Progenitor cell of endocrine pancreas (in vitro differentiated cells): Measurements from ENCODE around the gene TOR1AIP1. TPM values are rescaled to one million over a fixed set of nuclear protein-coding genes. Genes with fewer than 3 reads are reported as not detected.

Source experiments
- DNase-seq: peaks from one replicate; pipeline ENCODE4 v3.0.0; 2021; ENCODE audit warnings: low spot score; ENCODE audit not compliant: unreplicated experiment
- H3K27ac Mint-ChIP-seq: 2 replicates; pipeline ENCODE4 v1.8.0; 2021; ENCODE audit warnings: mild to moderate bottlenecking, moderate library complexity, mixed read lengths
- H3K27me3 Mint-ChIP-seq: 2 replicates; pipeline ENCODE4 v1.8.0; 2021; ENCODE audit warnings: mixed read lengths
- H3K36me3 Mint-ChIP-seq: 2 replicates; pipeline ENCODE4 v1.8.0; 2022; ENCODE audit warnings: mixed read lengths; ENCODE audit not compliant: insufficient read depth
- H3K4me1 Mint-ChIP-seq: 2 replicates; pipeline ENCODE4 v1.8.0; 2021; ENCODE audit warnings: low read depth, mixed read lengths
- H3K4me3 Mint-ChIP-seq: 2 replicates; pipeline ENCODE4 v1.8.0; 2021; ENCODE audit warnings: low read depth, mild to moderate bottlenecking, moderate library complexity, mixed read lengths
- H3K9me3 Mint-ChIP-seq: 2 replicates; pipeline ENCODE4 v1.8.0; 2021; ENCODE audit warnings: low read depth, mixed read lengths
- total RNA-seq: library from RNA; stranded (reverse); gene quantifications from 2 replicates; pipeline ENCODE4 v1.2.1, GENCODE V29; 2021
- TF ChIP-seq, protein P1 (sequence below): fragments of 200-600 bp; sonication (generic); IDR thresholded peaks from one replicate; pipeline ENCODE4 v1.5.0; 2021; ENCODE audit warnings: antibody characterized with exemption, mild to moderate bottlenecking; ENCODE audit not compliant: unreplicated experiment

The TOR1AIP1 gene
- total RNA-seq, 1 donor from 2014 or later = 32.0 TPM

DNA sequence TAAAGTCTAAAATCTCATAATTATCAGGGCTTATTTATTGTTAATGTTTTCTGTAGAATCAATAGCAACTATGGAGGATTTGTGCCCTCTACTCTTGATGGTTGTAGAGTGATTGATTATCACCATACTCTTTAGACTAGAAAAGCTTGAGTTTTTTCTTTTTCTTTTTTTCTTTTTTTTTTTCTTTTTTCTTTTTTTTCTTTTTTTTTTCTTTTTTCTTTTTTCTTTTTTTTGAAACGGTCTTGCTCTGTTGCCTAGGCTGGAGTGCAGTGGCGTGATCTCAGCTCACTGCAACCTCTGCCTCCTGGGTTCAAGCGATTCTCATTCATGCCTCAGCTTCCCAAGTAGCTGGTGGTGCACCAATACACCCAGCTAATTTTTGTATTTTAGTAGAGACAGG, 29.7 kb downstream of the TOR1AIP1 start:
- H3K9me3 Mint-ChIP-seq = no peaks in the 10 kb centered on the region
- H3K27ac Mint-ChIP-seq = no peak overlapping the region
- H3K36me3 Mint-ChIP-seq = peaks cover 13% of the 10 kb centered on the region
- no peak overlapping the region for H3K4me3 Mint-ChIP-seq
- no peak for DNase-seq
- H3K4me1 Mint-ChIP-seq = peaks cover 2% of the 10 kb centered on the region
- no peaks in the 10 kb centered on the region for H3K27me3 Mint-ChIP-seq
- TF ChIP-seq, protein P1, sequence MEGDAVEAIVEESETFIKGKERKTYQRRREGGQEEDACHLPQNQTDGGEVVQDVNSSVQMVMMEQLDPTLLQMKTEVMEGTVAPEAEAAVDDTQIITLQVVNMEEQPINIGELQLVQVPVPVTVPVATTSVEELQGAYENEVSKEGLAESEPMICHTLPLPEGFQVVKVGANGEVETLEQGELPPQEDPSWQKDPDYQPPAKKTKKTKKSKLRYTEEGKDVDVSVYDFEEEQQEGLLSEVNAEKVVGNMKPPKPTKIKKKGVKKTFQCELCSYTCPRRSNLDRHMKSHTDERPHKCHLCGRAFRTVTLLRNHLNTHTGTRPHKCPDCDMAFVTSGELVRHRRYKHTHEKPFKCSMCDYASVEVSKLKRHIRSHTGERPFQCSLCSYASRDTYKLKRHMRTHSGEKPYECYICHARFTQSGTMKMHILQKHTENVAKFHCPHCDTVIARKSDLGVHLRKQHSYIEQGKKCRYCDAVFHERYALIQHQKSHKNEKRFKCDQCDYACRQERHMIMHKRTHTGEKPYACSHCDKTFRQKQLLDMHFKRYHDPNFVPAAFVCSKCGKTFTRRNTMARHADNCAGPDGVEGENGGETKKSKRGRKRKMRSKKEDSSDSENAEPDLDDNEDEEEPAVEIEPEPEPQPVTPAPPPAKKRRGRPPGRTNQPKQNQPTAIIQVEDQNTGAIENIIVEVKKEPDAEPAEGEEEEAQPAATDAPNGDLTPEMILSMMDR = no peak

DNA sequence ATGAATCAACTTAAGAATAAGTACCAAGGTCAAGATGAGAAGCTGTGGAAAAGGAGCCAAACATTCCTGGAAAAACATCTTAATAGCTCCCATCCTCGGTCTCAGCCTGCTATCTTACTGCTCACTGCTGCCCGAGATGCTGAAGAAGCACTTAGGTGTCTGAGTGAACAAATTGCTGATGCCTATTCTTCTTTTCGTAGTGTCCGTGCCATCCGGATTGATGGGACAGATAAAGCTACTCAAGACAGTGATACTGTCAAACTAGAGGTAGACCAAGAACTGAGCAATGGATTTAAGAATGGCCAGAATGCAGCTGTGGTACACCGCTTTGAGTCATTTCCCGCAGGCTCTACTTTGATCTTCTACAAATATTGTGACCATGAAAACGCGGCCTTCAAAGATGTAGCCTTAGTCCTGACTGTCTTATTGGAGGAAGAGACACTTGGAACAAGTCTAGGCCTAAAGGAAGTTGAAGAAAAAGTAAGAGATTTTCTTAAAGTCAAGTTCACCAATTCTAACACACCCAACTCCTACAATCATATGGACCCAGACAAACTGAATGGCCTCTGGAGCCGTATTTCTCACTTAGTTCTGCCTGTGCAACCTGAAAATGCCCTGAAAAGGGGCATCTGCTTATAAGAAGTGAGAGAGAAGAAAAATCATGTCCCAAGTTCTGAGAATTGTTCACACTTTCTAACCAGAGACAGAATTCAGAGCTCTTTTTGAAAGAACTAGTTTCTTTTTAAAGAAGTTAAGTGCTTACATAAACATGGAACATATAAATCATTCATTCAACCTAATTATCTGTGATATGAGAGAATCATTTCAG, 35.7 kb downstream of the TOR1AIP1 start:
- H3K27me3 Mint-ChIP-seq = no peaks in the 10 kb centered on the region
- DNase-seq = no peak
- TF ChIP-seq, protein P1 = no peak
- no peaks in the 10 kb centered on the region for H3K9me3 Mint-ChIP-seq
- peaks cover 16% of the 10 kb centered on the region for H3K4me1 Mint-ChIP-seq
- peaks cover 20% of the 10 kb centered on the region for H3K36me3 Mint-ChIP-seq
- H3K27ac Mint-ChIP-seq = no peak overlapping the region
- H3K4me3 Mint-ChIP-seq = no peak overlapping the region

DNA sequence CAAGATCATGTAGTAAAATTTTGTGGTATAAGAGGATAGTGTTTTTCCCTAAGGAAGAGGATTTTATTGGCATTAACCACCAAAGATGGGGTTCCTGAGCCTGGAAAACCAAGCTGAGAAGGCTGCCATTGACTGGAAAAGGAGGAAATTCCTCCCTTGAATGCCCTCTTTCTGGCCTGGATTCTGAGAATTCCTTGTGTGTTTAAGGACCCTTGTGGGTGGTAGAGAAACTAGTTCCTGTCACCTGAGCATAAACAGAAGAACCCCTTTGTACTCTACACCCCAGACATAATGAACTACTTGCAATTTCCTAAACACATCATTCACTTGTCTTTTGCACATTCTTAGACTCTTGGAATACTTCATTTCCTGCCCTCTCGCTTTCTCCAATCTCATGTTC, 39.4 kb downstream of the TOR1AIP1 start:
- Mint-ChIP-seq H3K9me3 (no peaks in the 10 kb centered on the region), H3K27me3 (no peaks in the 10 kb centered on the region), H3K36me3 (peaks cover 20% of the 10 kb centered on the region), H3K27ac (peak overlapping the region; percentile 54), H3K4me3 (peak overlapping the region; percentile 24), H3K4me1 (peaks cover 20% of the 10 kb centered on the region)
- no peak for DNase-seq
- TF ChIP-seq, protein P1 = no peak

DNA sequence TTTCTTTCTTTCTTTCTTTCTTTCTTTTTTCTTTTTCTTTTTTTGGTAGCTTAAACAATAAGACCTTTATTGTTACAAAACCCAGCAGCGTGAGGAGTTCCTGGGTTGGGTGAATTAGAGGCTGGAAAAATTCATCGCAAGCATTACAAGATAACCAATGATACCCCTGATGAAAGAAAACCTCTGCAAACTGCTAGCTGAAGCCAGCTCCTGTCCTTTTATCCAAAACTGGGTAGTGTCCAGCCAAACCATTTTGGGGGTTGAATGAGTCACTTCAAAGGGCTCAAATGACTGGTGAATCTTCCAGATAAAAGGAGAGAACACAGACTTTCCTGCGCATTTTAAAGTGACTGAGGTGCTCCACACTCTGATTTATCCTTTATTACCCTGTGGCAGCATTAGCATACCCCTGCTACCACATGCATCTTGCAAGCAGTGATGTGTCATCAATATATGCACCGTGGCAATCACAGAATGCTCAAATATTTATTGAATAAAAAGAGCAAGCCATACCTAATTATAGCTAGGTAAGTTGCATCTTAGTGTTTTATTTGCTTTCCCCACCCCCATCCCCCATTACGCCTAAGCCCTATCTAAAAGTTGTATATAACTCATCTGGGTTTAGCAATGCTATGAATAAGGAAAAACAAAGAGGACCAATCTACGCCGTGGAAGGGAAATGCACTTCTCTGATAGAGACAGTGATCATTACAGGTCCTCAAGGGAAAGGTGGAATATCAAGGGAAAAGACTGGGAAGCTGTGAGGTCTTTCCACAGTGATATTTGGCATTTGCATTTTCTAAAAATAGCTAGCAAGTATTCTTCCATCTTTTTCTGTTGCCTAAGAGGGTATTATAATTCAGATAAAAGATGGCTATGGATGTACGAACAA, 40.1 kb downstream of the TOR1AIP1 start:
- no peak for DNase-seq
- no peaks in the 10 kb centered on the region for H3K27me3 Mint-ChIP-seq
- H3K9me3 Mint-ChIP-seq = no peaks in the 10 kb centered on the region
- H3K36me3 Mint-ChIP-seq = peaks cover 19% of the 10 kb centered on the region
- TF ChIP-seq, protein P1 = no peak
- peaks cover 20% of the 10 kb centered on the region for H3K4me1 Mint-ChIP-seq
- peak overlapping the region; percentile 54 for H3K27ac Mint-ChIP-seq
- peak overlapping the region; percentile 24 for H3K4me3 Mint-ChIP-seq

DNA sequence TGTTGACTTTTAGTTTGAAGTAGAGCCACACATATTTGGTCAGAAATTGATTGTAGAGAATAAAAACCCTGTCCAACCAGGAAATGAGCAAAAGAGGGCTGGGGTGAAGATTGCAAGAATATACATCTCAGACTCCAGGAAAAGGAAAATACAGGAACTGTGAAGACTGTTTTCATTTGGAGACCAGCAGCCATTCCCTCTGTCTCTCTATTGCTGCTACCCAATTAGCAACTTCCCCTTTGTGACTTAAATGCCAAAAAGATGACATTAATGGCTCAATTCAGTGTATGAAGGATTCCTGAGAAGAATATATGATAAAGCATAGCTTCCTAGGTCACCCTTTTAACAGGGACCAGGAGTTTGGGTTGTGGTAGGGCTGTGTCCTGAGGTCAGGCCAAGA, 40.9 kb downstream of the TOR1AIP1 start:
- Mint-ChIP-seq H3K36me3 (peaks cover 11% of the 10 kb centered on the region), H3K27me3 (no peaks in the 10 kb centered on the region), H3K9me3 (no peaks in the 10 kb centered on the region), H3K27ac (no peak overlapping the region), H3K4me1 (peaks cover 20% of the 10 kb centered on the region), H3K4me3 (no peak overlapping the region)
- DNase-seq = no peak
- TF ChIP-seq, protein P1 = no peak
